ENCODE results near the gene SERPINA6. TPM values are rescaled to one million over a fixed set of nuclear protein-coding genes. Genes with fewer than 3 reads are reported as not detected.

The SERPINA6 gene
- total RNA-seq, 1 donor from 2014 or later = not detected

DNA sequence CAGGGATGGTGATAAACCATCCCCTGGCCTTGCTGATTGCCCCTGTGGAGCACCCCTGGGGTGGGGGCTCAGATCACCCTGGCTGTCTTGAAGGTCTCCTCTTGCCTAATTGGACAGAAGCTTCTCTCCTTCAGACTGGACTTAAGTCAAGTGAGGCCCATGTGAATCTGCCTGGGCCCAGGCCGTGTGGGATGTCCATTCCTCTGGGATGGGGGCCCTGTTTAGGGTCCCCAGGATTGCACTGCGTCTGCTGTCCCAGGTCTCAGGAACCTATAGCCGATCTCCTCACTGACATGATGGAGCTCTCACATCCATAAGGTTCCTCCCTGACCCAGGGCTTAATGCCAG is 45.1 kb upstream of the SERPINA6 start:
- H3K4me1 ChIP-seq = no peaks in the 10 kb centered on the region
- no peaks in the 10 kb centered on the region for H3K36me3 ChIP-seq
- no peaks in the 10 kb centered on the region for H3K9me3 ChIP-seq
- no peak overlapping the region for H3K4me3 ChIP-seq
- DNase-seq (ENCODE audit: extremely low spot score in 2 of 2) = no peak
- intact Hi-C loops (cut with DNase I) = no loop called here
- no peaks in the 10 kb centered on the region for H3K27me3 ChIP-seq
- H3K27ac ChIP-seq = no peak overlapping the region
- no peak for TF ChIP-seq POLR2A (IDR thresholded peaks at IDR 0.05)
- no peak for TF ChIP-seq POLR2AphosphoS5 (IDR thresholded peaks at IDR 0.05; ENCODE audit: insufficient read depth in 1 of 2, low read depth in 1 of 2)
- TF ChIP-seq CTCF (IDR thresholded peaks at IDR 0.05) = no peak

GRCh38 chr14:94367347-94368242 is 44.5 kb upstream of the SERPINA6 start:
- Histone ChIP-seq H3K4me1 (no peaks in the 10 kb centered on the region), H3K9me3 (no peaks in the 10 kb centered on the region), H3K4me3 (no peak overlapping the region), H3K27me3 (no peaks in the 10 kb centered on the region), H3K36me3 (no peaks in the 10 kb centered on the region), H3K27ac (no peak overlapping the region)
- no peak for DNase-seq (ENCODE audit: extremely low spot score in 2 of 2)
- intact Hi-C loops (cut with DNase I) = no loop called here
- no peak for TF ChIP-seq CTCF (IDR thresholded peaks at IDR 0.05)
- TF ChIP-seq POLR2A (IDR thresholded peaks at IDR 0.05) = no peak
- no peak for TF ChIP-seq POLR2AphosphoS5 (IDR thresholded peaks at IDR 0.05; ENCODE audit: insufficient read depth in 1 of 2, low read depth in 1 of 2)

- no peaks in the 10 kb centered on the region for H3K9me3 ChIP-seq
- intact Hi-C loops (cut with DNase I) = no loop called here
- H3K27me3 ChIP-seq = no peaks in the 10 kb centered on the region
- no peak for DNase-seq (ENCODE audit: extremely low spot score in 2 of 2)
- no peak within 1 kb of the TSS for H3K4me3 ChIP-seq
- H3K4me1 ChIP-seq = no peaks in the 10 kb centered on the region
- TF ChIP-seq CTCF (IDR thresholded peaks at IDR 0.05) = no peak
- TF ChIP-seq POLR2A (IDR thresholded peaks at IDR 0.05) = no peak
- no peak within 1 kb of the TSS for H3K27ac ChIP-seq
- H3K36me3 ChIP-seq = no peaks in the 10 kb centered on the region
Measured at GRCh38 chr14:94366146-94366915, 43.2 kb upstream of the SERPINA6 start, which contains the start of gene SERPINA2. Gene SERPINA2 (minus strand): TSS chr14:94366698.

DNA sequence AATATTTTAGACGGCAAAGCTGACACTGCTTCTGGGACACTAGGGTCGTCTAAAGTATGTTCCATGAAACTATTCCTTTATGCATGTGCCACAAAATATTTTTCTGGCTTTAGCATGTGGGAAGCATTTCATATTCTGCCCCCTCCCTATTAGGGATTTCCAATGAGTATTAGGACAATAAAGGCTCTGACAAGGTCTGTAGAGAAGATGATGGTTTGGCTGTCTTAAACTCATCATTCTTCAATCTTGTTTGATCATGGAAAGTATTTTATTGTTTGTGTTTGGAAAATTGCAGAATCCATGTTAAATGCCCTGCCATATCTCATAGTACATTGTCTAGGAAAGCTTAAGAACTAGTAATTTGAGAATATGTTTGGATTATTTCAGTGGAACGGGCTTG is 42.5 kb upstream of the SERPINA6 start:
- Histone ChIP-seq H3K9me3 (no peaks in the 10 kb centered on the region), H3K4me3 (no peak overlapping the region), H3K36me3 (no peaks in the 10 kb centered on the region), H3K27ac (no peak overlapping the region), H3K27me3 (no peaks in the 10 kb centered on the region), H3K4me1 (no peaks in the 10 kb centered on the region)
- intact Hi-C loops (cut with DNase I) = no loop called here
- TF ChIP-seq POLR2AphosphoS5 (IDR thresholded peaks at IDR 0.05; ENCODE audit: insufficient read depth in 1 of 2, low read depth in 1 of 2) (no peak), POLR2A (IDR thresholded peaks at IDR 0.05) (no peak), CTCF (IDR thresholded peaks at IDR 0.05) (no peak)
- no peak for DNase-seq (ENCODE audit: extremely low spot score in 2 of 2)

- Histone ChIP-seq H3K9me3 (no peaks in the 10 kb centered on the region), H3K27me3 (no peaks in the 10 kb centered on the region), H3K27ac (no peak overlapping the region), H3K4me3 (no peak overlapping the region), H3K4me1 (no peaks in the 10 kb centered on the region), H3K36me3 (no peaks in the 10 kb centered on the region)
- intact Hi-C loops (cut with DNase I) = no loop called here
- DNase-seq (ENCODE audit: extremely low spot score in 2 of 2) = no peak
- TF ChIP-seq POLR2A (IDR thresholded peaks at IDR 0.05) = no peak
- TF ChIP-seq POLR2AphosphoS5 (IDR thresholded peaks at IDR 0.05; ENCODE audit: insufficient read depth in 1 of 2, low read depth in 1 of 2) = no peak
- TF ChIP-seq CTCF (IDR thresholded peaks at IDR 0.05) = no peak
Measured at GRCh38 chr14:94364964-94365363, 41.8 kb upstream of the SERPINA6 start.
